DMS53 (cell line): ENCODE results near the gene CORO7.

Experiments
- DNase-seq: peaks from one replicate; lab custom pipeline; 2025; lab: John Stamatoyannopoulos, UW

Gene CORO7

DNA sequence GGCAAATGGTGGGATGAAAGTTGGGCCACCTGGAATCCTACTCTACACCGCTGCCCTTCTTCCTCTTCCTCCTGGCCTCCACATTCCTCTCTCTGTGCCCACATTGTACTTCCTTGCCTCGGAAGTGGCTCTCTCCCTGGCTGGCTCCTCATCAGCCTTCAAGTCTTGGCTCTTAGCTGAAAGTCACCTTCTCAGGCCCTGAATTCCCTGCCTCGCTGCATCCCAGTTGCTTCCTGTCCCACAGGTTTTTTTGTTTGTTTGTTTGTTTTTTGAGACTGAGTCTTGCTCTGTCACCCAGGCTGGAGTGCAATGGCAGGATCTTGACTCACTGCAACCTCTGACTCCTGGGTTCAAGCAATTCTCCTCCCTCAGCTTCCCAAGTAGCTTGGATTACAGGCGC lies 62.7 kb downstream of the CORO7 start:
- peak; percentile 33 for DNase-seq

DNA sequence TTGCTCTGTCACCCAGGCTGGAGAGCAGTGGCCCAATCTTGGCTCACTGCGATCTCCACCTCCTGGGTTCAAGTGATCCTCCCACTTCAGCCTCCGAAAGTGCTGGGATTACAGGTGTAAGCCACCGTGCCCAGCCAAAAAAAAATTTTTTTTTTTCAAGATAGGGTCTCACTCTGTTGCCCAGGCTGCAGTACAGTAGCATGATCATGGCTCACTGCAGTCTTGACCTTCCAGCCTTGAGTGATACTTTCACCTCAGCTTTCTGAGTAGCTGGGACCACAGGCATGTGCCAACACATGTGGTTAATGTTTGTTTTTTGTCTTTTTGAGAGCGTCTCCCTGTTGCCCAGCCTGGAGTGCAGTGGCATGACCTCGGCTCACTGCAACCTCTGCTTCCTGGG lies 63.6 kb downstream of the CORO7 start:
- no peak for DNase-seq

DNA sequence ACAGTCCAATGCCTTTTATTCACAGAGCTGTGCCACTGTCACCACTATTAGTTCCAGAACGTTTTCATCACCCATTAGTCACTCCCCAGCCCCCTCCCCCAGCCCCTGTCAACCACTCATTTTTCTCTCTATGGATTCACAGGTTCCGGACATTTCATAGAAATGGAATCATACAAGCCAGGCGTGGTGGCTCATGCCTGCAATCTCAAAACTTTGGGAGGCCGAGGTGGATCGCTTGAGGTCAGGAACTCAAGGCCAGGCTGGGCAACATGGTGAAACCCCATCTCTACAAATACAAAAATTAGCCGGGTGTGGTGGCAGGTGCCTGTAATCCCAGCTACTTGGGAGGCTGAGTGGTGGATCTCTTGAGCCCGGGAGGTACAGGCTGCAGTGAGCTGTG lies 64.5 kb downstream of the CORO7 start:
- peak; percentile 48 for DNase-seq

DNA sequence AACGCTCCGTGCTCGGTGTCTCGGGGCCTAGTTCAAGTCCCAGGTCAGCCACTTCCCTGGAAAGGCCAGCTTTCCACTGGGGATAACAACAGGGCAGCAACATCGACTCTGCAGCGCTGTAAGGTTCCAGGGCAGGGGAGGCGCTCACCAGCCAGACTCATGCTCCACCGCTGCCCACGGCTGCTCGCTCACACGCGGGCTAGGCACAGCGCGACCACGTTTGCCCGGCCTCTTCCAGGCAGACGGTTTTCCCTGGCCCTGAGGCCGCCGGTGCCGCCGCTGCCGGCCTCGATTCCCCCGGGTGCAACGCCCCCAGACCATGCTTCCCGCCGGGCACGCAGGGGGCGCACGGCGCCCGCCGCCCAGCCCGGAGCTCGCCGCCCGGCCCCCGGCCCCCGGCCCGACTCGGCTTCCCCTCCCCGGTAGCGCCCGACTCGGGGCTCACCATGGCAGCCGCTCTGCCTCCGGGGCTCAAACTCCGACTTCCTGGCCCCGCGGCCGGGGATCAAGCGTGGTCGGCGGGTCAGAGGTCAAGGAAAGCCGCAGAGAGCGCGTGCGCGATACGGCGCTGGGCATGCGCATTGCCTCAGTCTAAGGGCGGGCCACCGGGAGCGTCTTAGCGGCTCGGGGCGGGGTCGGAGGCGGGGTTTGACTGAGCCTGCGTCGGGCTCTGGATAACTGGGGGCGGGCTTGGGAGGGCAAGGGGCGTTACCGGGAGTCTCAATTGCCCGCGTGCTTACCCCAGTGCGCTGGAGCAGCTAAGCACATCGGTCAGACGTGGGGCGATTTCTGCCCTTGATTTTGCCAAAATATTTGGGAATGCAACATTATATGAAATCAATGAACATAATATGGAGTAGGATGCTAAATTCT lies 65.4 kb downstream of the CORO7 start, which contains the start of gene PAM16:
Gene PAM16, minus strand, starts transcription at position 535 of the 873 bp plus-strand sequence. Its CDS starts 87 bp downstream, at position 448.
- DNase-seq = peak; percentile 96

DNA sequence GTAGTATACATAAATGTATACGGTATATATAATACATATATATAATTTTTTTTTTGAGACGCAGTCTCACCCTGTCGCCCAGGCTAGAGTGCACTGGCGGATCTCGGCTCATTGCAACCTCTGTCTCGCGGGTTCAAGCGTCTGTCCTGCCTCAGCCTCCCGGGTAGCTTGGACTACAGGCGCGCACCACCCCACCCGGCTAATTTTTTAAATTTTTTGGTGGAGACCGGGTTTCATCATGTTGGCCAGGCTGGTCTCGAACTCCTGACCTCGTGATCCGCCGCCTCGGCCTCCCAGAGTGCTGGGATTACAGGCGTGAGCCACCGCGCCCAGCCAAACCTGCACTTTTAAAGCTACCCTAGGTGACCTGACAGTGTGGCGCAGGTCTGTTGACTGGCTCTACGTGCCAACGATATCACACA lies 66.0 kb downstream of the CORO7 start:
- no peak for DNase-seq

DNA sequence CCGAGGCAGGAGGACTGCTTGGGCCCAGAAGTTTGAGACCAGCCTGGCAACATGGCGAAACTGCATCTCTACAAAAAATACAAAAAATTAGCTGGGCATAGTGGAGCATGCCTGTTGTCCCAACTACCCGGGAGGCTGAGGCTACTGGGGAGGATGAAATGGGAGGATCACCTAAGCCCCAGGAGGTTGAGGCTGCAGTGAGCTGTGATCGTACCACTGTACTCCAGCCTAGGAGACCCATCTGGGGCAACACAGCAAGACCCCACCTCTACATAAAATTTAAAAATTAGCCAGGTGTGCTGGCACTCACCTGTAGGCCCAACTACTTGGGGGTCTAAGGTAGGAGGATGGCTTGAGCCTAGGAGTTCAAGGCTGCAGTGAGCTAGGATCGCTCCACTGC lies 67.1 kb downstream of the CORO7 start:
- DNase-seq = no peak

DNA sequence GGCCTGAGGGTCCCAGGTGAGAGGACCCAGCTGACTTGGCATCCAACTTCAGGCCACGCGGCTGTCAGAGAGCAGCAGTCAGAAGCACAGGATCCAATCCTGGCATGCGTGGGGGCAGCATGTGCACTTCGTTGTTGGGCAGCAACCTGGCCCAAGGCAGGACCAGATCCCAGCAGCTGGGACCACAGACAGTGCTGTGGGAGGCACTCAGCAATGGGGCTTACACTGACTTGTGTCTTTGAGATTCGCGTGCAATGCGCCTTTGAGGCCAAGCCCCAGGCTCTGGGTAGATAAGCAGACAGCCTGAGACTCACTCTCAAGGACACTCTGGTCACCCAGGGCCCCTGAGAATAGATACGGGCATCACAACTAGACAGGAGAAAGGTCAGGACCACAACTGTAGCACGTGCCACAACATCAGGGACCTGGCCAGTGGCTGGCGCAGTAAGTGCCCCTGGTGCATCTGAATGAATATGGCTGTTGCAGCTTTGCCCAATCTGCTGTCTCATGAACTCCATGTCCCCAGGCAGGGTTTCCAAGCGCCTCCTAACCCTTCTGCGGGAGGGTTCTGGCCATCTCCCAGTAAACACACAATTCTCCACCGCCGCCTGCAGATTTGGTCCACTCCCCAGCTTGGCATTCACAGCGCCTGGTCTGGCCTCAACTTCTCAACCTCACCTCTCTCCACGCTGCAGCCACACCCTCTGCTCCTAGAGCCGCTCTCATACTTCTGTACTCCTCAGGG lies 68.5 kb downstream of the CORO7 start:
- DNase-seq = no peak

DNA sequence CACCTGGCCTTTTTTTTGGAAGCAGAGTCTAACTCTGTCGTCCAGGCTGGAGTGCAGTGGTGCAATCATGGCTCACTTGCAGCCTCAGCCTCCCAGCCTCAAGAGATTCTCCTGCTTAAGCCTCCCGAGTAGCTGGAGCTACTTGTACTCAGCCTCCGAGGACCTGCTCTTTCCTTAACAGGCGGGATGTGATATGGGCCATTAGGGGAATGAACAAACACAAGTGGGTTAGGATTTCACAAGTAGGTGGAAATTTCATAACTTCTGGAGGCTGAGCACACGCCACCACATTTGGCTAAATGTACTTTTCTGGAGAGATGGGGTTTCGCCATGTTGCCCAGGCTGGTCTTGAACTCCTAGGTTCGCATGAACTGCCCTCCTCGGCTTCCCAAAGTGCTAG lies 69.4 kb downstream of the CORO7 start:
- no peak for DNase-seq

DNA sequence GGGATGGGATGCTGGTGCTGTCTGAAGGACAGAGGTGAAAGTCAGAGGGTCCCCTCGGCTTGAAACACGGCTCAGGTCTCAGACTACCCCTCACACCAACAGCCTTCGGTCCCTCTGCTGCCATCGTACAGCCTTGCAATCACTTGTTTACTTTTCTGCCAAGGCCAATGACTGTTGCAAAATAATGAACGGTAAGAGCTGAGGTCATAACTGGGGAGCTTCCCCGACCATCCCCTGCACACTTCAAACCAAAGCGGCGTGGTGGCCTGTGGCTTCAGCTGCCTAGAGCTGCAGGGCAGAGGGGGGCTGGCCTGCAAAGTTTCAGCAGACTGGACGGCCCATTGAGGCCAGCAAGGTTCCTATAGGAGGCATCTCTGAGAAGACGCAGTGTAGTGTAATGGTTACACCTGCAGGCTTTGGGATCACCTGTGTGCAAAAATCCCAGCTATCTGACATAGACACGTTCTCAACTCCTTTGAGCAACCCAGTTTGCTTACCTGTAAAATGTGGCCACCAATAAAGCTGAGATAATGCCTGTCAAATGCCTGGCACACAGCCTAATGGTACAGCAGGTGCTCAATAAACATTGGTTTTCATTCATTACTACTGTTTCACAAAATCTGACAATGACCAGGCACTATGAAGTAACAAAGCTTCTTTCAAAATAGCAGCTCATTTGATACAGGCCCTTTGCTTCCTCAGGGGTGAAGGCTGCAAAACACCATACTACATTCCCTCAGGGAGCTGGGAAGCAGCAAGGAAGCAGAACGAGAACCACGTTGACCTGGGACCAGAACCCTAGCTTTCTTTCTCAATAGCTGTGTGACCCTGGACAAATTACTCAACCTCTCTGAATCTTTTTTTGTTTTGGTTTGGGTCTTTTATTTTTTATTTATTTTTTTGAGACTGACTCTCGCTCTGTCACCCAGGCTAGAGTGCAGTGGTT lies 70.3 kb downstream of the CORO7 start:
- peak; percentile 72 for DNase-seq

DNA sequence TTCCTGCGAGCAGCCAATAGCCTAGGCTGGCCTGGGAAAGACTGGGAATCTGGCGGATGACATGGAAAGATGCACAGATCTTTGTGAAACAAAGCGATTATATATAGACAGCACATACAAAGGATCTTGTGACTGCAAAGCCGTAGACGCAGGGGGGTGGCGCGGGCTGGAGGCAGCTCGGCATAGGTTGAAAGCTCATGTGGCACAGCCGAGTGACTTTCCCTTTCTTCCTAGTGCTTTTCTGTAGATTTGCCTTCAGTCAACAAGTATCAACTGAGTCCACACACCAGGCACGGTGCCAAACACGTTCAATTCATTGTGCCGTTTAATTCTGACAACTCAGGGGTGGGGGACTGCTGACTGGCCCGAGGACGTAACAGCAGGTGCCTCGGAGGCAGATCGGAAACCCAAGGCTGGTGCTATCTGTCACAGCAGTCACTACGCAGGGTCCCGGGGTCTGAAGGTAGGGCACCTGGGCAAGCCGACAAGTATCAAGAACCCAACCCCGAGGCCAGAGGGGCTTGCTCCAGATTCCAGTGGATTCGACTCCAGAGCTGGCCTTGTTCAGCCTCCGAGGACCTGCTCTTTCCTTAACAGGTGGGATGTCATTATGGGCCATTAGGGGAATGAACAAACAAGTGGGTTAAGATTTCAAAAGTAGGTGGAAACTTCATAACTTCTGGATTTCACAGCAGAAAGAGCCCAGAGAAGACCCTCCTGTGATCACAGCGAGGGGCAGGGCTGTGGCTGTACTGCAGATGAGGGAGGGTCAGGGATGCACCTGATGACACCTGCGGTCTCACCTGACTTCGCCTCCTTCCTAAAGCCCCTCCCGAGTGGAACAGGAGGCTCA lies 71.2 kb downstream of the CORO7 start:
- DNase-seq = peak; percentile 76

DNA sequence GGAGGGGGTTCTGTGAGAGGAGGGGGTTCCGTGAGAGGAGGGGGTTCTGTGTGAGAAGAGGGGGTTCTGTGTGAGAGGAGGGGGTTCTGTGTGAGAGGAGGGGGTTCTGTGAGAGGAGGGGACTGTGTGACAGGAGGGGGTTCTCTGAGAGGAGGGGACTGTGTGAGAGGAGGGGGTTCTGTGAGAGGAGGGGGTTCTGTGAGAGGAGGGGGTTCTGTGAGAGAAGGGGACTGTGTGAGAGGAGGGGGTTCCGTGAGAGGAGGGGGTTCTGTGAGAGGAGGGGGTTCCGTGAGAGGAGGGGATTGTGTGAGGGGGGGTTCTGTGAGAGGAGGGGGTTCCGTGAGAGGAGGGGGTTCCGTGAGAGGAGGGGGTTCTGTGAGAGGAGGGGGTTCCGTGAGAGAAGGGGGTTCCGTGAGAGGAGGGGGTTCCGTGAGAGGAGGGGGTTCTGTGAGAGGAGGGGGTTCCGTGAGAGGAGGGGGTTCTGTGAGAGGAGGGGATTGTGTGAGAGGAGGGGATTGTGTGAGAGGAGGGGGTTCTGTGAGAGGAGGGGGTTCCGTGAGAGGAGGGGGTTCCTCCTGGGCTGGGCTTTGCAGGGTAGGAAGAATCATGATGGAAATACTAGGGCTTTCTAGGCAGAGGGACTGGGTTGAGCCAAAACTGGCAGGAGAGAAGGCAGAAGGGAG lies 72.0 kb downstream of the CORO7 start:
- peak; percentile 13 for DNase-seq

DNA sequence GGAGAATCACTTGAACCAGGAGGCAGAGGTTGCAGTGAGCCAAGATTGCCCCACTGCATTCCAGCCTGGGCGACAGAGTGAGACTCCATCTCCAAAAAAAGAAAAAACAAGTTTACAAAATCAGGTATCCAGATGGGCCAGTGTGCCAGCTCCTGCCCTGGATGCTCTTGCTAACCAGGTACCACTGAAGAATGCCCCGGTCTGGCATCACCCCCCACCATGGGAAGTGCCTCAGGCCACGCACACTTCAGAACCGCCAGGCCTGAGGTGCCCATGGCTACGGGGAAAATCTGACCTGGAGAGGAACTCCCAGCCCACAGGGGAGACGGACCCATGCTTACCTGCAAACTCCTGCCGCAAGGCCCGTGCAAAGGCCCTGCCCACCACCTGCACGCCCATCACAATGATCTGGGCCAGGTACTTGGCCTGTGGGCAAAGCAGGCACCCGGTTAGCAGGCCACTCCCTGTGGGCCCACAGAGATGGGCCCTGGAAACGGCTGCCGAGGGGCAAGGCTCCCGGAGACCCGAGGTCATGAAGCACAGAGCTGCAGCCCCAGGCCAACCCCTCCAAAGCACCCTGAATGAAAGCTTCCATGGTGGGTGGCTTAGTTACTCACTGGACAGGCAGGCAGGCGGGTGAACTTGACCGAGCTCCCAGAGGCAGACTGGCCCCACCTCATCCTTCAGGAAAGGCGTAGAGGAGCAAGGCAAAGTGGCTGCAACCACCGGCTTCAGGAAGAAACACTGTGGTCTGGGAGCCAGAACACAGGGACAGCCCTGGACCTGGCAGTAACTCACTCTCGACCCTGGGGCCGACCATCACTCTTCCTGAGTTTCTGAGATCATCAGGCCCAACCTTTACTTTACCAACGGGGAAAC lies 73.3 kb downstream of the CORO7 start:
- DNase-seq = no peak

DNA sequence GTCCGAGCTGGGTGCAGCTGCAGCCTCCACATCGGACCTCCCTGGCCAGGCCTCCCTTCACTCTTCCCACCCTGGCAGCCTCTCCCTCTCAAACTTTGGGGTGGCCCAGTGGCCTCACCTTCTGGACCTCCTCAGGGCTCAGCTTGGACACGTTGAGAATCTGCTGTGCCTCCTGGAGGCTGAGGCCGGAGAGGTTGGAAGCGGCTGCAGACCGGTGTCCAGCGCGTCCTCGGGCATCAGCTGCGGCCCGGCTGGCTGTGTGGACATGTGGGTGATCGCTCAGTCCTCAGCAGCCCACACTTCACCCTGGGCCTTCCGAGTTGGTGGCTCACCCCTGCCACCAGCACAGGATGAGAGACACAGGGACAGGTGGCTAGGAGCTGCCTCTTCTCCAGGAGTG lies 75.1 kb downstream of the CORO7 start:
- DNase-seq = no peak

DNA sequence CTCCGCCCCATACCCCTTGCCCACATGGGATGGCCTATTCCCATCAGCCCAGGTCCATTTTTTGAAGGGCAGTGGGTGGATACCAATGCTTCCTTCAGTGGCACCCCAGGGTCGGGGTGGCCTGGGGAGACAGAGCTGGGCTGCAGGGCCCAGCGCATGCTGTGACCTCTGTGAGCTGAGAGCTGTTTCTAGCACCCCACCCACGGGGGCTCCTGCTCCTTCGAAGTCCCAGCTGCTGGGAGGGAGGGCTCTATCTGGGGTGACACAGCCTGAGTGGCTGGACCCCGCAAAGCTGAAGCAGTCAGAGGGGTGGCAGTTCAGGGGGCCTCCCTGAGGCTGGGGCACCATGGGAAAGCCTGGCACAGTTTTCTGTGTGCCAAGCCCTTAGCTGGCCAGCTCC lies 76.0 kb downstream of the CORO7 start:
- no peak for DNase-seq

DNA sequence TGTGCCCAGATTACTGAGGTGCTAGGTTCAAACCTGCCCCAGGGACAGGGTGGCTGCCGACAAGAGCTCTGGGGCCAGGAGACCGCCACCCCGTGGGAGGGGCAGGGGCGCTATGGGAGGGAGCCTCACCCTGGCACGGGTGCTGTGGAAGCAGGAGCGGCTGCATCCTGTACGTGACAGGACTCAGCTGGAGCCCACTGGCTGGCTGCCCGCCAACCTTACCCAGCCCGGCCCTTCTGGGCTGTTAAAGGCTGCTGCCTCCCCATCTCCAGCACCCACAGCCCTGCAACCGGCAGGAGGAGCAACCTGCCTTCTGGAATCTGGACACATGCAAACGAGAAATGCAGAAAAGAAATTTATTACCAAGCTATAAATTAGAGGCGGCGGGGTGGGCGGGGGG lies 76.5 kb downstream of the CORO7 start:
- DNase-seq = peak; percentile 21

DNA sequence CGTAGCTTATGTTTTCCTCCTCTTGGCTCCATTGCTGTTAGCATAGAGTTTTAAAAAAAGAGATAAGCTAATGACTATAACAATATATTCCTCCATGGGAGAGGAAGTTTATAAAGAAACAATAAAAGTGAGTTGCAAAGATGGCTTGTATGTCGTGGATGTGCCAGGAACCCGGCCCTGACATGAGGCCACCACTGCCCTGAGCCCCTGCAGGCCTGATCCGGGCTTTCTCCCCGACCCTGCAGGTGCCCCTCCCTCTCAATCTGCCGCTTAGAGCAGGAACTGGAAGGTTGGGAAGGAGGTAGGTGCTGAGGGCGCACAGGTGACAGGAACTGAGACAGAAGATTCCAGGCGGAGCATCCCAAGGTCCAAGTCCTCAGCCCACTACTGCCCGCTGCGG lies 76.9 kb downstream of the CORO7 start:
- no peak for DNase-seq

DNA sequence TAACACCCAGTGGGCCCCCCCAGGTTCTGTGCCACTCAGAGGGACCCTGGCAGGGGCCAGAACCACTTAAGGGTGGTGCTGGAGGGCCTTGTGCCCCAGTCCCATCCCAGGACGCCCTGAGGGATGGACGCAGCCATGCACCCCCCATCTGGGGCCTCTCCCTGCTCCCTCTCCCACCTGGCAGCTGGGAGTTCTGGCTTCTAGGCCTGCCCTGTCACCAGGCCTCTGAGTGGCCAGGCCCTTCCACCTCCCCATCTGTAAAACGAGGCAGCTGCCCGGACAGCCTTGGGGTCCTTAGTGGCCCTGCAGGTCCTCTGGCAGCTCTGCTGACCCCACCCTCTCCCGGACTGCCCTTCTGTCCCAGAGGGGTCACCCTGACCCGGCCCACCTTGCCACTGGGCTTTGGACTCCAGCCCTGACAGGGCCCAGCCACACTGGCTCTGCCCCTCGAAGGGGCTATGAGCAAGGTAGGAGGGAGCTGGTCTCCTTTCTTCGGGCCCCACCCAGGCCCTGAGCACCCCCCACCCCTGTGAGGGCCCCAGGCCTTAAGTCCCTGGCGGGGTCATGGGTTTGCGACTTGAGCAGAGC lies 77.6 kb downstream of the CORO7 start:
- no peak for DNase-seq

DNA sequence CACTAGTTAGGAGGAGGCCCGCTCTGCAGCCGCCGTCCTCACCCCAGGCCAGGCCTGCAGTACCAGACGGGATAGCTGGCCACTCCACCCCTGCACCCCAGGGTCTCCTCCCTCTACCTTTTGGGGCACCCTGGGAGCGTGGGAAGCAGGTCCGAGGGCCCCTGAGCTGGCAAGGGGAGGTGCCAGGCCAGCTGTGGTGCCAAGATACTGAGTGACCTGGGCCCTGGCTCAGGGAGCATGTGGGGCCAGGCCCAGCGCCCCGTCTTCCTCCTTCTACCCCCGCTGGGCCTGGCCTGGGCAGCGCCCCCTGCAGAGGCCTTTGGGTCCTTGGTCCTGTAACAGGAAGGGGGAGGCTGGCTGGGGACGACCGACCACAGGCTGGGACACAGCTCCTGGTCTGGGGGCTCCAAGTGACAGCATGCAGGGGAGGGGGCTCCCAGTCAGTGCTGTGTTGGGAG lies 78.2 kb downstream of the CORO7 start:
- no peak for DNase-seq

DNA sequence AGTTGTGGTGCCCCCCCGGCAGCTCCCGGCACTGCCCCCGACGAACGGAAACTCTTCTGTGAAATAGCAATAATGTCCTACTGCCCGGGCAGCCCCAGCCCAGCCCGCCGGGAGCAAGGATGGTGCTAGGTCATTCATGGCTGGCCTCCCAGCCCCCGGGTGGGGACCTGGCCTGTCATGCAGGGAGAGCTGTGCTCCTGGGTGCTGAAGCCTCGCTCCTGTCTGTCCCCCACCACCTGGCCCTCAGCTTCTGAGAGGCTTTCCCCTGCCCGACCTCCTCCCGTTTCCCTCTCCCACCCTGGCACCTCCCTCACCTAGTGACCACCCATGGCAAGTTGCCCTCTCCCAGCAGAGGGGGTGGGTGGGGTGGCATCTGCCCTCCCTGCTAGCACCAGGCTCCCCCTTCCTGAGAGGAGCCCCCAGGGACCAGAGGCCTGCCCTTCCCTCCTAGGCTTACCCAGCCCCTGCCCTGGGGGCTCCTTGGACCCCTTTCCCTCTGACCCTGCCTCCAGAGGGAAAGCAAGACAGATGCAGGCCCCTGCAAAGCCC lies 78.8 kb downstream of the CORO7 start:
- DNase-seq = no peak
